Body of pancreas (tissue), 4 donors: ENCODE results near the gene STPG4.
"Not testable (repeated sequence)": the region's sequence is repeated elsewhere in the genome, so short reads cannot be mapped to it uniquely, and the experiment has no call there.

Experiments used
- CTCF ChIP-seq, 7 experiments: fragments of 450-650 bp in 4 of 7; fragments of 200-600 bp in 3 of 7; sonication (generic) in 3 of 7; IDR thresholded peaks; one replicate each; pipeline ENCODE4 v1.5.1; 2016 to 2019; ENCODE audit warnings: antibody characterized with exemption in 7 of 7
- POLR2A ChIP-seq, 3 donors: fragments of 450-650 bp; IDR thresholded peaks; one replicate each; pipeline ENCODE4 v1.6.1; 2016; ENCODE audit warnings: antibody characterized with exemption in 3 of 3, mild to moderate bottlenecking in 2 of 3

GRCh38 chr2:47106231-47106630, 48.9 kb downstream of the STPG4 start:
- TF ChIP-seq POLR2A, CTCF (IDR thresholded peaks at IDR 0.05): not testable (repeated sequence)
